Endothelial cell (in vitro differentiated cells): Measurements from ENCODE around the gene ROCK1. TPM values are rescaled to one million over a fixed set of nuclear protein-coding genes. Genes with fewer than 3 reads are reported as not detected.

Source experiments
- DNase-seq: peaks from one replicate; pipeline ENCODE4 v3.0.0; 2021; ENCODE audit warnings: low spot score
- H3K27ac Mint-ChIP-seq: one replicate; pipeline ENCODE4 v1.8.0; 2021; ENCODE audit warnings: mixed read lengths, inconsistent platforms; ENCODE audit not compliant: unreplicated experiment
- H3K27me3 Mint-ChIP-seq: one replicate; pipeline ENCODE4 v1.8.0; 2021; ENCODE audit warnings: mild to moderate bottlenecking, moderate library complexity, mixed read lengths, inconsistent platforms; ENCODE audit not compliant: unreplicated experiment
- H3K36me3 Mint-ChIP-seq: one replicate; pipeline ENCODE4 v1.8.0; 2021; ENCODE audit warnings: mild to moderate bottlenecking, low read depth, mixed read lengths, inconsistent platforms; ENCODE audit not compliant: unreplicated experiment
- H3K4me1 Mint-ChIP-seq: one replicate; pipeline ENCODE4 v1.8.0; 2021; ENCODE audit warnings: mild to moderate bottlenecking, mixed read lengths, inconsistent platforms; ENCODE audit not compliant: unreplicated experiment
- H3K4me3 Mint-ChIP-seq: one replicate; pipeline ENCODE4 v1.8.0; 2021; ENCODE audit warnings: mild to moderate bottlenecking, mixed read lengths, inconsistent platforms; ENCODE audit not compliant: unreplicated experiment
- H3K9me3 Mint-ChIP-seq: one replicate; pipeline ENCODE4 v1.8.0; 2021; ENCODE audit warnings: mixed read lengths, inconsistent platforms; ENCODE audit not compliant: unreplicated experiment
- CTCF ChIP-seq: fragments of 200-600 bp; sonication (generic); IDR thresholded peaks from one replicate; pipeline ENCODE4 v1.5.0; 2021; ENCODE audit warnings: antibody characterized with exemption; ENCODE audit not compliant: unreplicated experiment
- total RNA-seq: library from RNA; stranded (reverse); fragmentation: NEBNext Ultra II Directional; extraction: Animal tissue kit (Norgen Biotek cat#: 25700); gene quantifications from one replicate; pipeline ENCODE4 v1.2.1, GENCODE V29; 2021; ENCODE audit not compliant: unreplicated experiment

Gene ROCK1
- total RNA-seq, 1 donor from 2014 or later = 62.2 TPM

GRCh38 chr18:21129566-21130216, 18.1 kb upstream of the ROCK1 start:
- Mint-ChIP-seq H3K4me1 (no peaks in the 10 kb centered on the region), H3K9me3 (no peaks in the 10 kb centered on the region), H3K36me3 (no peaks in the 10 kb centered on the region), H3K4me3 (no peak overlapping the region), H3K27ac (no peak overlapping the region), H3K27me3 (no peaks in the 10 kb centered on the region)
- TF ChIP-seq CTCF = no peak
- DNase-seq = no peak

- no peak for DNase-seq
- TF ChIP-seq CTCF = no peak
Measured at GRCh38 chr18:21123290-21123926, 11.8 kb upstream of the ROCK1 start.

GRCh38 chr18:21118806-21119205, 7.2 kb upstream of the ROCK1 start:
- no peaks in the 10 kb centered on the region for H3K4me1 Mint-ChIP-seq
- DNase-seq = no peak
- no peak for TF ChIP-seq CTCF
- no peak overlapping the region for H3K4me3 Mint-ChIP-seq
- H3K9me3 Mint-ChIP-seq = no peaks in the 10 kb centered on the region
- no peaks in the 10 kb centered on the region for H3K27me3 Mint-ChIP-seq
- H3K36me3 Mint-ChIP-seq = no peaks in the 10 kb centered on the region
- no peak overlapping the region for H3K27ac Mint-ChIP-seq

More at GRCh38 chr18:21123290-21123926, 11.8 kb upstream of the ROCK1 start:
- Mint-ChIP-seq H3K27ac (no peak overlapping the region), H3K4me1 (no peaks in the 10 kb centered on the region), H3K9me3 (no peaks in the 10 kb centered on the region), H3K36me3 (no peaks in the 10 kb centered on the region), H3K4me3 (no peak overlapping the region), H3K27me3 (no peaks in the 10 kb centered on the region)

GRCh38 chr18:21117409-21118131, 6.0 kb upstream of the ROCK1 start:
- H3K27ac Mint-ChIP-seq = no peak overlapping the region
- no peak for DNase-seq
- H3K4me3 Mint-ChIP-seq = no peak overlapping the region
- no peaks in the 10 kb centered on the region for H3K36me3 Mint-ChIP-seq
- no peak for TF ChIP-seq CTCF
- no peaks in the 10 kb centered on the region for H3K9me3 Mint-ChIP-seq
- H3K27me3 Mint-ChIP-seq = peaks cover under 1% of the 10 kb centered on the region
- no peaks in the 10 kb centered on the region for H3K4me1 Mint-ChIP-seq
